HCT116 (cell line): ENCODE data around the gene WFDC2. TPM values are rescaled to one million over a fixed set of nuclear protein-coding genes. Genes with fewer than 3 reads are reported as not detected.

Source experiments
- ATAC-seq: fragments of 200-7000 bp; cut with Tn5 transposase; 2 replicates; pipeline ENCODE4 v1.9.1; 2020; ENCODE audit warnings: mild to moderate bottlenecking, moderate library complexity
- BruUV-seq: library from RNA; stranded (reverse); fragments of 400-500 nt; replicated peaks from 2 replicates; lab custom pipeline; 2021; lab: Mats Ljungman, UMichigan
- CTCF ChIA-PET: fragments of 300-600 bp; sonication (Branson Sonifier 250); formaldehyde crosslinking; loops from one replicate; lab custom pipeline; 2021; ENCODE audit warnings: antibody characterized with exemption; lab: Charles Lee
- POLR2A ChIA-PET: fragments of 300-600, 350-600 bp; sonication (Branson Sonifier 250); formaldehyde crosslinking; loops from one replicate; lab custom pipeline; 2021; ENCODE audit warnings: antibody characterized with exemption; lab: Charles Lee
- RAD21 ChIA-PET, 2 experiments: fragments of 300-600 bp; sonication (Branson Sonifier 250); formaldehyde crosslinking; loops; one replicate each; lab custom pipeline; 2023; ENCODE audit warnings: low total read pairs in 2 of 2; ENCODE audit not compliant: uncharacterized antibody in 2 of 2, unreplicated experiment in 2 of 2, low non-redundant PET in 1 of 2; lab: Charles Lee
- DNase-seq: peaks from one replicate; pipeline ENCODE4 v3.0.0-alpha.2; 2010; ENCODE audit warnings: low read depth, low spot score
- H2AFZ ChIP-seq: fragments of 200-600 bp; shearing (Covaris generic), sonication (generic); 2 replicates; pipeline ENCODE4 v1.6.1; 2017; ENCODE audit warnings: low read depth, mixed run types, mixed read lengths, antibody characterized with exemption, low read length; ENCODE audit not compliant: poor library complexity, severe bottlenecking
- H3K27ac ChIP-seq: 2 replicates; pipeline ENCODE4 v1.5.1; 2012; ENCODE audit warnings: low read depth, low read length
- H3K27me3 ChIP-seq: fragments of 200-600 bp; sonication (generic); 2 replicates; pipeline ENCODE4 v1.6.1; 2016; ENCODE audit warnings: mixed run types, low read length, mixed read lengths; ENCODE audit not compliant: insufficient read depth
- H3K36me3 ChIP-seq, 2 experiments: fragments of 200-500 bp in 1 of 2; fragments of 200-600 bp in 1 of 2; sonication (Bioruptor generic) in 1 of 2; sonication (generic) in 1 of 2; 2 replicates each; pipeline versions ENCODE4 v1.5.1 to v1.6.1; 2014 to 2016; ENCODE audit warnings: low read length in 2 of 2, inconsistent platforms in 1 of 2, mixed read lengths in 1 of 2, mixed run types in 1 of 2; ENCODE audit not compliant: insufficient read depth in 2 of 2, control insufficient read depth in 1 of 2
- H3K4me1 ChIP-seq, 2 experiments: fragments of 200-600 bp in 1 of 2; sonication (generic) in 1 of 2; 2 replicates each; pipeline versions ENCODE4 v1.5.1 to v1.6.1; 2012 to 2017; ENCODE audit warnings: low read length in 2 of 2, inconsistent platforms in 1 of 2, mild to moderate bottlenecking in 1 of 2, mixed read lengths in 1 of 2, mixed run types in 1 of 2, moderate library complexity in 1 of 2; ENCODE audit not compliant: insufficient read depth in 2 of 2, control insufficient read depth in 1 of 2
- H3K4me2 ChIP-seq: fragments of 200-600 bp; sonication (generic); 2 replicates; pipeline ENCODE4 v1.6.1; 2017; ENCODE audit warnings: mixed run types, low read length, mixed read lengths
- H3K4me3 ChIP-seq, 2 experiments: fragments of 200-600 bp in 1 of 2; sonication (generic) in 1 of 2; replicated peaks in 1 of 2; 2 replicates each; pipeline ENCODE4 v1.5.1; 2011 to 2016; ENCODE audit warnings: low read length in 2 of 2, control low read depth in 1 of 2, low read depth in 1 of 2, mild to moderate bottlenecking in 1 of 2, mixed read lengths in 1 of 2, mixed run types in 1 of 2
- H3K79me2 ChIP-seq: fragments of 200-600 bp; sonication (generic); 2 replicates; pipeline ENCODE4 v1.6.1; 2017; ENCODE audit warnings: mild to moderate bottlenecking, mixed run types, low read length, moderate library complexity, mixed read lengths; ENCODE audit not compliant: insufficient read depth
- H3K9ac ChIP-seq: fragments of 200-600 bp; sonication (generic); 2 replicates; pipeline ENCODE4 v1.6.1; 2016; ENCODE audit warnings: low read length, mixed read lengths
- H3K9me2 ChIP-seq: fragments of 200-600 bp; sonication (generic), shearing (Covaris generic); 2 replicates; pipeline ENCODE4 v1.6.1; 2017; ENCODE audit warnings: mixed run types, mild to moderate bottlenecking, moderate library complexity; ENCODE audit not compliant: insufficient read depth
- H3K9me3 ChIP-seq, 2 experiments: fragments of 200-500 bp in 1 of 2; fragments of 200-600 bp in 1 of 2; sonication (Bioruptor generic) in 1 of 2; sonication (generic) in 1 of 2; 2 replicates each; pipeline ENCODE4 v1.6.1; 2014 to 2017; ENCODE audit warnings: low read length in 2 of 2, mixed read lengths in 2 of 2, inconsistent platforms in 1 of 2, low read depth in 1 of 2, mild to moderate bottlenecking in 1 of 2, mixed run types in 1 of 2, moderate library complexity in 1 of 2; ENCODE audit not compliant: control insufficient read depth in 1 of 2, insufficient read depth in 1 of 2
- H4K20me1 ChIP-seq: fragments of 200-600 bp; sonication (generic), shearing (Covaris generic); 2 replicates; pipeline ENCODE4 v1.6.1; 2017; ENCODE audit warnings: mixed run types, mild to moderate bottlenecking, moderate library complexity; ENCODE audit not compliant: insufficient read depth
- EGR1 ChIP-seq: IDR thresholded peaks from 2 replicates; pipeline ENCODE4 v1.6.1; 2012; ENCODE audit warnings: low read depth
- EZH2 ChIP-seq: fragments of 200-600 bp; sonication (generic); IDR thresholded peaks from 2 replicates; pipeline ENCODE4 v1.6.1; 2017; ENCODE audit warnings: antibody characterized with exemption, mixed run types
- EZH2phosphoT487 ChIP-seq: fragments of 200-600 bp; IDR thresholded peaks from 2 replicates; pipeline ENCODE4 v1.6.1; 2018; ENCODE audit warnings: antibody characterized with exemption, borderline replicate concordance
- JUND ChIP-seq: IDR thresholded peaks from 2 replicates; pipeline ENCODE4 v1.6.1; 2012
- POLR2A ChIP-seq: IDR thresholded peaks from 2 replicates; pipeline ENCODE4 v1.7.0; 2011; ENCODE audit warnings: borderline replicate concordance; ENCODE audit not compliant: insufficient read depth, insufficient read length; ENCODE audit errors: extremely low read depth
- POLR2AphosphoS5 ChIP-seq: IDR thresholded peaks from 2 replicates; pipeline ENCODE4 v1.6.1; 2011; ENCODE audit warnings: mild to moderate bottlenecking, low read depth, low read length, moderate library complexity
- SIN3A ChIP-seq: IDR thresholded peaks from 2 replicates; pipeline ENCODE4 v1.6.1; 2012; ENCODE audit warnings: low read depth
- SP1 ChIP-seq: IDR thresholded peaks from 2 replicates; pipeline ENCODE4 v1.6.1; 2012; ENCODE audit warnings: low read depth
- SRF ChIP-seq: IDR thresholded peaks from 2 replicates; pipeline ENCODE4 v1.6.1; 2012; ENCODE audit warnings: low read depth
- TCF7L2 ChIP-seq: IDR thresholded peaks from 2 replicates; pipeline ENCODE4 v1.7.0; 2011; ENCODE audit warnings: borderline replicate concordance, inconsistent platforms; ENCODE audit not compliant: insufficient read depth, insufficient read length; ENCODE audit errors: extremely low read depth
- ZFX ChIP-seq: fragments of 450-650 bp; IDR thresholded peaks from 2 replicates; pipeline ENCODE4 v1.6.1; 2017
- ZNF274 ChIP-seq: fragments of 200-500 bp; sonication (Bioruptor generic); IDR thresholded peaks from 2 replicates; pipeline ENCODE4 v1.6.1; 2014; ENCODE audit warnings: mild to moderate bottlenecking, low read depth, low read length, inconsistent platforms
- intact Hi-C: fragments of 100-400 bp; cut with micrococcal nuclease; formaldehyde crosslinking; loops from 2 replicates; pipeline ENCODE4 v1.10.0; 2022
- total RNA-seq: library from RNA; stranded (reverse); gene quantifications from one replicate; pipeline ENCODE4 v1.2.1, GENCODE V29; 2021; ENCODE audit not compliant: unreplicated experiment
- TF ChIP-seq, protein P1 (sequence below): IDR thresholded peaks from 2 replicates; pipeline ENCODE4 v1.6.1; 2011; ENCODE audit warnings: mild to moderate bottlenecking, low read length, moderate library complexity; ENCODE audit not compliant: insufficient replicate concordance; ENCODE audit errors: extremely low read depth
- TF ChIP-seq, protein P2 (sequence below): IDR thresholded peaks from 2 replicates; pipeline ENCODE4 v1.6.1; 2012
- TF ChIP-seq, protein P3 (sequence below): IDR thresholded peaks from 2 replicates; pipeline ENCODE4 v1.6.1; 2012; ENCODE audit warnings: low read depth

WFDC2 gene
- total RNA-seq, 1 experiment from 2014 or later, result 1.1 TPM

DNA sequence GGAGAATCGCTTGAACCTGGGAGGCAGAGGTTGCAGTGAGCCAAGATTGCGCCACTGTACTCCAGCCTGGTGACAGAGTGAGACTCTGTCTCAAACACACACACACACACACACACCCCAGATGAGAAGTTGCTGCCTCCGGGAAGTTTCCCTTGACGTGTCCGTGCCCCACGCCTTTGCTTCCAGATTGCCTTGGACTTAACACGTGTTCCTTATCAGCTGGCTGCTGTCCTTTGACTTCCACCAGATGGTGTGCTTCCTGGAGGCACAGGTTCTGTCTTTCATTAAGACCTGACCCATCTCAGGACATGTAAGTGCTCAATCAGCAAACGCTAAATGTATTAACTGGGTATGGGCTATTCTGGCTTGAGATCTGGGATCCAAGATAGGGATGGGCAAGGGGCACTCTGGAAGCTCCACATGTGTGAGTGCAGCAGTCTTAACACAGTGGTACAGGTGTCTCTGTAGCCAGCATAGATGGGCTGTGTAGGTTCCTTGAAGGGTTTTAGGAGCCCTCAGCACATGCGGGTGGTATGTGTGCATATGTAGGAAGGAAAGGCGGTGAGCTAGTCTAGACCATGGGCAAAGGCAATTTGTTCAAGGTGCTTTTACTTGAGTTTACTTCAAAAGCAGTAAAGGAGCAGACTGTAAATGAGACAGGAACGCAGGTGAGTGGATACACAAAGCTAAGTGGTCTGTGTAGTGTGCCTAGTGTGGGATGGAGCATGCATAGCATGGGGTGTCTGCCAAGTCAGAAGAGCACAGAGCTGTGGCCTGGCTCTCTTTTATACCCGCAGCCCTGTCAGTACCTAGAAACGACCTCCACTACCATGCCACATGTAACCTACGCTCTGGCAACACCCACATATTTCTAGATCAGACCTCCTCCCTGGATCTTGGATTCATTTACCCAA is 42.1 kb upstream of the WFDC2 start:
- intact Hi-C loops, result no loop called here
- H2AFZ ChIP-seq, result no peak overlapping the region
- H3K4me1 ChIP-seq, result no peaks in the 10 kb centered on the region
- H3K9ac ChIP-seq, result no peak overlapping the region
- no peaks in the 10 kb centered on the region for H3K27me3 ChIP-seq
- H3K9me3 ChIP-seq, result no peaks in the 10 kb centered on the region
- H3K36me3 ChIP-seq, result peaks cover 15 to 21% of the 10 kb centered on the region in 2 experiments; a peak in 3 of 4 replicates
- ChIA-PET CTCF (interaction anchor here (1.2 kb wide), 1 partner anchor 18 kb away, joined by 3 read pairs; no protein-coding TSS in a partner anchor), POLR2A (no interaction called here), RAD21 (no interaction called here)
- H3K4me3 ChIP-seq, result no peak overlapping the region
- no TSS peak for BruUV-seq
- no peaks in the 10 kb centered on the region for H3K79me2 ChIP-seq
- no peaks in the 10 kb centered on the region for H4K20me1 ChIP-seq
- no peak overlapping the region for H3K27ac ChIP-seq
- no peak overlapping the region for H3K4me2 ChIP-seq
- DNase-seq (no peak), ATAC-seq (no peak)
- no peaks in the 10 kb centered on the region for H3K9me2 ChIP-seq
- TF ChIP-seq EZH2phosphoT487 (no peak), ZFX (no peak), POLR2AphosphoS5 (no peak), EGR1 (no peak), JUND (no peak), EZH2 (no peak), SIN3A (no peak), SRF (no peak), ZNF274 (no peak), SP1 (no peak), POLR2A (no peak), TCF7L2 (no peak)
- TF ChIP-seq, protein P1, sequence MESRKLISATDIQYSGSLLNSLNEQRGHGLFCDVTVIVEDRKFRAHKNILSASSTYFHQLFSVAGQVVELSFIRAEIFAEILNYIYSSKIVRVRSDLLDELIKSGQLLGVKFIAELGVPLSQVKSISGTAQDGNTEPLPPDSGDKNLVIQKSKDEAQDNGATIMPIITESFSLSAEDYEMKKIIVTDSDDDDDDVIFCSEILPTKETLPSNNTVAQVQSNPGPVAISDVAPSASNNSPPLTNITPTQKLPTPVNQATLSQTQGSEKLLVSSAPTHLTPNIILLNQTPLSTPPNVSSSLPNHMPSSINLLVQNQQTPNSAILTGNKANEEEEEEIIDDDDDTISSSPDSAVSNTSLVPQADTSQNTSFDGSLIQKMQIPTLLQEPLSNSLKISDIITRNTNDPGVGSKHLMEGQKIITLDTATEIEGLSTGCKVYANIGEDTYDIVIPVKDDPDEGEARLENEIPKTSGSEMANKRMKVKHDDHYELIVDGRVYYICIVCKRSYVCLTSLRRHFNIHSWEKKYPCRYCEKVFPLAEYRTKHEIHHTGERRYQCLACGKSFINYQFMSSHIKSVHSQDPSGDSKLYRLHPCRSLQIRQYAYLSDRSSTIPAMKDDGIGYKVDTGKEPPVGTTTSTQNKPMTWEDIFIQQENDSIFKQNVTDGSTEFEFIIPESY, result no peak
- TF ChIP-seq, protein P2, sequence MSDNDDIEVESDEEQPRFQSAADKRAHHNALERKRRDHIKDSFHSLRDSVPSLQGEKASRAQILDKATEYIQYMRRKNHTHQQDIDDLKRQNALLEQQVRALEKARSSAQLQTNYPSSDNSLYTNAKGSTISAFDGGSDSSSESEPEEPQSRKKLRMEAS, result no peak
- TF ChIP-seq, protein P3, sequence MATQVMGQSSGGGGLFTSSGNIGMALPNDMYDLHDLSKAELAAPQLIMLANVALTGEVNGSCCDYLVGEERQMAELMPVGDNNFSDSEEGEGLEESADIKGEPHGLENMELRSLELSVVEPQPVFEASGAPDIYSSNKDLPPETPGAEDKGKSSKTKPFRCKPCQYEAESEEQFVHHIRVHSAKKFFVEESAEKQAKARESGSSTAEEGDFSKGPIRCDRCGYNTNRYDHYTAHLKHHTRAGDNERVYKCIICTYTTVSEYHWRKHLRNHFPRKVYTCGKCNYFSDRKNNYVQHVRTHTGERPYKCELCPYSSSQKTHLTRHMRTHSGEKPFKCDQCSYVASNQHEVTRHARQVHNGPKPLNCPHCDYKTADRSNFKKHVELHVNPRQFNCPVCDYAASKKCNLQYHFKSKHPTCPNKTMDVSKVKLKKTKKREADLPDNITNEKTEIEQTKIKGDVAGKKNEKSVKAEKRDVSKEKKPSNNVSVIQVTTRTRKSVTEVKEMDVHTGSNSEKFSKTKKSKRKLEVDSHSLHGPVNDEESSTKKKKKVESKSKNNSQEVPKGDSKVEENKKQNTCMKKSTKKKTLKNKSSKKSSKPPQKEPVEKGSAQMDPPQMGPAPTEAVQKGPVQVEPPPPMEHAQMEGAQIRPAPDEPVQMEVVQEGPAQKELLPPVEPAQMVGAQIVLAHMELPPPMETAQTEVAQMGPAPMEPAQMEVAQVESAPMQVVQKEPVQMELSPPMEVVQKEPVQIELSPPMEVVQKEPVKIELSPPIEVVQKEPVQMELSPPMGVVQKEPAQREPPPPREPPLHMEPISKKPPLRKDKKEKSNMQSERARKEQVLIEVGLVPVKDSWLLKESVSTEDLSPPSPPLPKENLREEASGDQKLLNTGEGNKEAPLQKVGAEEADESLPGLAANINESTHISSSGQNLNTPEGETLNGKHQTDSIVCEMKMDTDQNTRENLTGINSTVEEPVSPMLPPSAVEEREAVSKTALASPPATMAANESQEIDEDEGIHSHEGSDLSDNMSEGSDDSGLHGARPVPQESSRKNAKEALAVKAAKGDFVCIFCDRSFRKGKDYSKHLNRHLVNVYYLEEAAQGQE, result no peak
